ENCODE data around the gene CDC40.

- TF ChIP-seq POLR2A (IDR thresholded peaks at IDR 0.05): no peak
- no peak for TF ChIP-seq POLR2AphosphoS5 (IDR thresholded peaks at IDR 0.05; ENCODE audit: insufficient read depth in 1 of 2, low read depth in 1 of 2)
- no peak for TF ChIP-seq CTCF (IDR thresholded peaks at IDR 0.05)
These were observed 85.0 kb downstream of the CDC40 start for GRCh38 chr6:110265273-110265672.

All from vagina (tissue), 2 donors.